Measurements from ENCODE around the gene GLOD4. TPM values are rescaled to one million over a fixed set of nuclear protein-coding genes. Genes with fewer than 3 reads are reported as not detected.

The GLOD4 gene
- total RNA-seq, 1 donor from 2014 or later, result 53.4 TPM

DNA sequence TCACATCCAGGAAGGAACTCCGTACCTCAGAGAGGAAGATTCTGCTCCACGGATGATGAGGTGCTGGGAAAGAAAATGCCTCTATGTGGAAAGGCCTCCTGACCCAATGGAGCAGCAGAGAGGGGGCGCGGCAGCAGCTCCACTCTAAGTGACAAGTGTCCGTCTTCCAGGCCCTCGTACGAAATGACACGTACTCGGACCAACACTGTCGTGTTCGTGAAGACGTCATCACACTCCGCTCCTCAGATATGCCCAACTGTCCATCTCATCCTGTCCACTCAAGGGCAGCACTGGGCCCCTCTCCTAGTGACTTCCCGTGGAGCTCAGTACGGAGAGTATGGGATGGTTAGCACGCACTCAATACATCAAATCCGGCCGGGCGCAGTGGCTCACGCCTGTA is 32.3 kb upstream of the GLOD4 start:
- no peak for DNase-seq (ENCODE audit: low spot score)
- Mint-ChIP-seq H3K9me3 (ENCODE audit: low read depth) (no peaks in the 10 kb centered on the region), H3K4me3 (ENCODE audit: unreplicated experiment) (no peak overlapping the region), H3K27ac (ENCODE audit: unreplicated experiment) (no peak overlapping the region), H3K4me1 (ENCODE audit: low read depth) (peaks cover 13% of the 10 kb centered on the region), H3K36me3 (ENCODE audit: low read depth) (peaks cover 29% of the 10 kb centered on the region), H3K27me3 (ENCODE audit: low read depth) (no peaks in the 10 kb centered on the region)
- TF ChIP-seq, protein P1, sequence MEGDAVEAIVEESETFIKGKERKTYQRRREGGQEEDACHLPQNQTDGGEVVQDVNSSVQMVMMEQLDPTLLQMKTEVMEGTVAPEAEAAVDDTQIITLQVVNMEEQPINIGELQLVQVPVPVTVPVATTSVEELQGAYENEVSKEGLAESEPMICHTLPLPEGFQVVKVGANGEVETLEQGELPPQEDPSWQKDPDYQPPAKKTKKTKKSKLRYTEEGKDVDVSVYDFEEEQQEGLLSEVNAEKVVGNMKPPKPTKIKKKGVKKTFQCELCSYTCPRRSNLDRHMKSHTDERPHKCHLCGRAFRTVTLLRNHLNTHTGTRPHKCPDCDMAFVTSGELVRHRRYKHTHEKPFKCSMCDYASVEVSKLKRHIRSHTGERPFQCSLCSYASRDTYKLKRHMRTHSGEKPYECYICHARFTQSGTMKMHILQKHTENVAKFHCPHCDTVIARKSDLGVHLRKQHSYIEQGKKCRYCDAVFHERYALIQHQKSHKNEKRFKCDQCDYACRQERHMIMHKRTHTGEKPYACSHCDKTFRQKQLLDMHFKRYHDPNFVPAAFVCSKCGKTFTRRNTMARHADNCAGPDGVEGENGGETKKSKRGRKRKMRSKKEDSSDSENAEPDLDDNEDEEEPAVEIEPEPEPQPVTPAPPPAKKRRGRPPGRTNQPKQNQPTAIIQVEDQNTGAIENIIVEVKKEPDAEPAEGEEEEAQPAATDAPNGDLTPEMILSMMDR (IDR thresholded peaks at IDR 0.05), result no peak

DNA sequence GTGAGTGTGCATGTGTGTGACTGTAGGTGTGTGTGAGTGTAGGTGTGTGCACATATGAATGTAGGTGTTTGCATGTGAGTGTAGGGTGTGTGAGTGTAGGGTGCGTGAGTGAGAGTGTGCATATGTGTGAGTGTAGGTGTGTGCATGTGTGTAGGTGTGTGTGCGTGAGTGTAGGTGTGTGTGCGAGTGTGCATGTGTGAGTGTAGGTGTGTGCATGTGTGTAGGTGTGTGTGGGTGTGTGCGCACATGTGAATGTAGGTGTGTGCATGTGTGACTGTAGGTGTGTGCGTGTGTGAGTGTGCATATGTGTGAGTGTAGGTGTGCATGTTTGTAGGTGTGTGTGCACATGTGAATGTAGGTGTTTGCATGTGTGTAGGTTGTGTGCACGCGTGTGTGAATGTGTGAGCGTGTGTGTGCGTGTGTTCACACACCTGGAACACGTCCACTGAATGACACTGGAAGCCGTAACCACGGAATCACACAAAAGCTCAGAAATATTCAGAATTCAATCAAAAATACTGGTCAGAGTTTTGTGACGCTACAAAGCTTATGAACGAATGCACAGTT is 30.6 kb upstream of the GLOD4 start:
- no peak for DNase-seq (ENCODE audit: low spot score)
- H3K27me3 Mint-ChIP-seq (ENCODE audit: low read depth), result no peaks in the 10 kb centered on the region
- TF ChIP-seq, protein P1 (IDR thresholded peaks at IDR 0.05), result no peak
- H3K36me3 Mint-ChIP-seq (ENCODE audit: low read depth), result peaks cover 23% of the 10 kb centered on the region
- H3K4me1 Mint-ChIP-seq (ENCODE audit: low read depth), result peaks cover 13% of the 10 kb centered on the region
- no peak overlapping the region for H3K27ac Mint-ChIP-seq (ENCODE audit: unreplicated experiment)
- H3K4me3 Mint-ChIP-seq (ENCODE audit: unreplicated experiment), result no peak overlapping the region
- no peaks in the 10 kb centered on the region for H3K9me3 Mint-ChIP-seq (ENCODE audit: low read depth)

DNA sequence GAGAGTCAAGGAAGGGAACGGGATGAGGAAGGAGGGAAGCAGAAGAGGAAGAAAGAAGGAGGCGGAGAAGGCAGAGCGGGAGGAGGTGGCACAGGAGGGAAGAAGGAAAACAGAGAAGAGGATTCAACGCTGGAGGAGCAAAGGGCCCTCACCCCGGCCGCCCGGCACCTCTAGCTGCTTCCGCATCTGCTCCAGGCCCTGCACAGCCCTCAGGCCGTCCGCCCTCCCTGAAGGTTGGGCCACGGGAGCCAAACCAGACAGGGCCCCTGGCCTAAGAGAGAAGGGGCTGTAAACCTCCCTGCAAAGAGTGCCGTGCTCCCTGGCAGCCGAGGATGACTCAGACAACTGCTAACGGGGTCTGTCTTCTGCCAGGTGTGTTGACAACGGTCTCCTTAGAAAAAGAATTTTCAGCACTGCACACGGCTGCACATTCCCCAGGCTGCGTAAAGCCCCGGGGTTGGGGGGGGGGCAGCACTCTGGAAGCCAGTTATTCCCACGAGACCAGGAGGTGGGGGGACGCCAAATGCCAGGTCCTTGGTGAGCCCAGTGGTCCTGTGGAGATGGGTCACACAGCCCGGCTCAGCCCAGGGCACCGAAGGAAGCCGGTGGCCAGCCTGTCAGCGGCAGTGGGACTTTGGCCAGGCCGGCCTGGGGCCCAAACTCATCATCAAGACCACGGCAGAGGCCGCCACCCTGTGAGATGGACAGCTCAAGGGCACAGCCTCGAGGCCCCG is 29.1 kb upstream of the GLOD4 start:
- no peak for DNase-seq (ENCODE audit: low spot score)
- peaks cover 22% of the 10 kb centered on the region for H3K36me3 Mint-ChIP-seq (ENCODE audit: low read depth)
- no peaks in the 10 kb centered on the region for H3K9me3 Mint-ChIP-seq (ENCODE audit: low read depth)
- H3K4me3 Mint-ChIP-seq (ENCODE audit: unreplicated experiment), result no peak overlapping the region
- H3K27me3 Mint-ChIP-seq (ENCODE audit: low read depth), result no peaks in the 10 kb centered on the region
- peaks cover 13% of the 10 kb centered on the region for H3K4me1 Mint-ChIP-seq (ENCODE audit: low read depth)
- peak overlapping the region; percentile 79 for H3K27ac Mint-ChIP-seq (ENCODE audit: unreplicated experiment)
- TF ChIP-seq, protein P1 (IDR thresholded peaks at IDR 0.05), result no peak

DNA sequence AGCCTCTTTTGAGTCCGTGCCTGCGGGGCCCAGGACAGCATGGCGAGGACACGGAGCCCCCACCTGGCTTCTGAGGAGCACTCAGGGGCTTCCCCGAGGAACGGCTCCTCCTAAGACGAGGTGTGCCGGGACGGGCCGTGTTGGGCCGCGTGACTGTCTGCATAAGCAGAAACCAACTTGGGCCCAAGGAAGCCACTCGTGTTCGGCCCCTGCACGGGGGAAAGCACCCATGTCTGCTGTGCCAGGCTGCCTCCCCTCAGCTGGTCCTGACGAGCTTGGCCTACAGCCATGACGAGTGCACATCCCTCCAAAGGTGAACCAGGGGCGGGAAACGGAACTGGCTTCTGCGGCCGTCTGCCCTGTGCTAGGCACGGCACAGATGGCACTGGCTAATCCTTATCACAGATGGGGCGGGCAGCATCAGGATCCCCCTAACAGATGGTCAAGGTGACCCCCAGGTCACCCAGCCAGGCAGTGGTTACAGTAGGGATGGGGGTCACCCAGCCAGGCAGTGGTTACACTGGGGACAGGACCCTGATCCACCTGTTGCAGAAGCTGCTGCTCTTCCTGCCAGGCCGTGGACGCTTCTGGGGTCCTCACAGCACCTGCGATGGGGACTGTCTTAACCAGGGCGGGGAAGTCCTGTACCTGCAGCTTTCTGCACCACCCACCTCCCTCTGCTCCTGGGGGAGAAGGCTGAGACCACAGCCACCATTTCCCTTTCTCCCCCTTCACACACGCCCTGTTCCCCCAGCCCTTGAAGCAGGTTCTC is 25.6 kb upstream of the GLOD4 start:
- Mint-ChIP-seq H3K4me3 (ENCODE audit: unreplicated experiment) (no peak overlapping the region), H3K4me1 (ENCODE audit: low read depth) (peaks cover 4% of the 10 kb centered on the region), H3K9me3 (ENCODE audit: low read depth) (no peaks in the 10 kb centered on the region), H3K27me3 (ENCODE audit: low read depth) (no peaks in the 10 kb centered on the region), H3K27ac (ENCODE audit: unreplicated experiment) (no peak overlapping the region), H3K36me3 (ENCODE audit: low read depth) (peaks cover 15% of the 10 kb centered on the region)
- TF ChIP-seq, protein P1 (IDR thresholded peaks at IDR 0.05), result no peak
- no peak for DNase-seq (ENCODE audit: low spot score)

DNA sequence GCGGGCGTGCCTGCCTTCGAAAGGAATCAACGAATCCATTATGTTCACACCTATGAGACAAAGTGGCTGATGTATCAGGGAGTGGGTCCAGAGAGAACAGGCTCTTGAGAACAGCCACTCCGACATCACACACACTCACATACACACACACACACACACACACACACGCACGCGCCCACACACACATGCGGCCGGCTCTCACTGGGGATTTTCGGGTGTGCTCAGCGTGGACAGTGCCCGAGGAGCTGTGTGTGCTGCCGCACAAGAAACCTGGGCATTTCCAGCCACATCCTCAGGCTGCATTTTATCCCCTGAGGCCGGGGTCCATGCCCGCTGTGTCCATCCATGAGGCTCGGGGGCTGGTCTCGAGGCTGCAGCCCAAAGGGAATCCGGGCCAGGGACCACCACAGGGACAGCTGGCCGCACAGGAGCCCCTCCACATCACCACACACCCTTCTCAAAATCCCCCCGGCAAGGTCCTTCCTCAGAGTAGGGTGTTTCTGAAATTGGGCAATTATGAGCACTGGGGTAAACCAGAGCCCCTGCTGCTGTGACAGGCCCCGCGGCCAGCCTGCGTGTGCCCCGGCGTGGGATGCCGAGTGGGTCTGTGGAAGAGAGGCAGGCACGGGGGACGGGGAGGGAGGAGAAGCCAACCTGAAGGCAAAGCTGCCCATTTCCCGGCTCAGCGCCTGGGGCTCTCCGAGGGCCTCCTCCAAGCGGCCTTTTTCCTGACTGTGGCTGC is 24.9 kb upstream of the GLOD4 start:
- Mint-ChIP-seq H3K36me3 (ENCODE audit: low read depth) (peaks cover 9% of the 10 kb centered on the region), H3K4me1 (ENCODE audit: low read depth) (peaks cover 8% of the 10 kb centered on the region), H3K27me3 (ENCODE audit: low read depth) (no peaks in the 10 kb centered on the region), H3K9me3 (ENCODE audit: low read depth) (no peaks in the 10 kb centered on the region), H3K27ac (ENCODE audit: unreplicated experiment) (no peak overlapping the region), H3K4me3 (ENCODE audit: unreplicated experiment) (no peak overlapping the region)
- TF ChIP-seq, protein P1 (IDR thresholded peaks at IDR 0.05), result no peak
- no peak for DNase-seq (ENCODE audit: low spot score)

Measured in chondrocyte (in vitro differentiated cells).